Stimulated activated memory B cell treated with anti-CD40 and anti-IgM and Interleukin-4, amounts not matched to agents 10 μg/mL and 1 μg/mL and 100 μg/mL, for 72 hours (primary cell): Measurements from ENCODE around the gene CHDH.

ENCODE experiments used
- ATAC-seq: fragments of 150-1000 bp; cut with Tn5 transposase; 2 replicates; pipeline ENCODE4 v1.10.0; 2021
- H3K27ac Mint-ChIP-seq: one replicate; pipeline ENCODE4 v1.8.0; 2022; ENCODE audit warnings: mild to moderate bottlenecking, mixed read lengths
- H3K27me3 Mint-ChIP-seq: one replicate; pipeline ENCODE4 v1.8.0; 2022; ENCODE audit warnings: mixed read lengths
- H3K36me3 Mint-ChIP-seq: one replicate; pipeline ENCODE4 v1.8.0; 2022; ENCODE audit warnings: mixed read lengths
- H3K4me1 Mint-ChIP-seq: one replicate; pipeline ENCODE4 v1.8.0; 2022; ENCODE audit warnings: mixed read lengths
- H3K4me3 Mint-ChIP-seq: one replicate; pipeline ENCODE4 v1.8.0; 2022; ENCODE audit warnings: mild to moderate bottlenecking, moderate library complexity, mixed read lengths
- H3K9me3 Mint-ChIP-seq: one replicate; pipeline ENCODE4 v1.8.0; 2022; ENCODE audit warnings: mixed read lengths

Gene CHDH

DNA sequence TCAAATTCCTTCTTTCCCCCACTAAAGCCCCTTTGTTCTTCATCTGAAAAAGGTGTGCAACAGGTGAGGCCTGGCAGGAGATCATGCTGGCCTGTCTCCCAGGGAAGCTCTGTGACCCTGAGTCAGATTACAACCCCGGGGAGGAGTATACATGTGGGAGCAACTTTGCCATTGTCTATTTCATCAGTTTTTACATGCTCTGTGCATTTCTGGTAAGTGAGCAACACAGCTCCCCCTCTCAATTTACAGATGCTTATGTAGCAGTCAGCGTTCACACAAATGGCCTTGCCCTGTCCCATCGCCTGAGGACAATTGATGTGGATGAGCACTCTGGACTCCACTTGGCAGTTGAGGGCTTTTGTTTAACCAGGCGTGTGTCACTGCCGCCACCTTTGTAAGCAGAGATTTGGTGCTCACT lies 70.4 kb downstream of the CHDH start:
- no peak for ATAC-seq
- Mint-ChIP-seq H3K36me3 (peaks cover 31% of the 10 kb centered on the region), H3K4me1 (peaks cover 47% of the 10 kb centered on the region), H3K9me3 (no peaks in the 10 kb centered on the region), H3K27me3 (no peaks in the 10 kb centered on the region), H3K27ac (no peak overlapping the region), H3K4me3 (no peak overlapping the region)

DNA sequence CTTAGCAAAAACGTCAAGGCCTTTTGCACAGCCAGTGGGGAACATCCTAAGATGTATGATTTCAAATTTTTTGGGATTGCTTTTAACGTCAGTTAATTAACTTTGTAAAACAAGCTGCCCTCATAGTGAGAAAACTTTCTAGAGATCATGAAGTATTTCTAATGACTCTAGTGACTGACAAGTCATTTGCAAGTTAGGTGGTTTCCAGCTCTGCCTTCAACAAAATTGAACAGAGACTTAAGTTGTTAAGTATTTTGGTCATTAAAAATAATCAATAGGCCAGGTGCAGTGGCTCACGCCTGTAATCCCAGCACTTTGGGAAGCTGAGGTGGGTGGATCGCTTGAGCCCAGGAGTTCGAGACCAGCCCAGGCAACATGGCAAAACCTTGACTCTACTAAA lies 71.2 kb downstream of the CHDH start:
- peak overlapping the region; percentile 78 for H3K27ac Mint-ChIP-seq
- no peak overlapping the region for H3K4me3 Mint-ChIP-seq
- H3K4me1 Mint-ChIP-seq, result peaks cover 54% of the 10 kb centered on the region
- no peak for ATAC-seq
- peaks cover 36% of the 10 kb centered on the region for H3K36me3 Mint-ChIP-seq
- no peaks in the 10 kb centered on the region for H3K27me3 Mint-ChIP-seq
- H3K9me3 Mint-ChIP-seq, result no peaks in the 10 kb centered on the region

DNA sequence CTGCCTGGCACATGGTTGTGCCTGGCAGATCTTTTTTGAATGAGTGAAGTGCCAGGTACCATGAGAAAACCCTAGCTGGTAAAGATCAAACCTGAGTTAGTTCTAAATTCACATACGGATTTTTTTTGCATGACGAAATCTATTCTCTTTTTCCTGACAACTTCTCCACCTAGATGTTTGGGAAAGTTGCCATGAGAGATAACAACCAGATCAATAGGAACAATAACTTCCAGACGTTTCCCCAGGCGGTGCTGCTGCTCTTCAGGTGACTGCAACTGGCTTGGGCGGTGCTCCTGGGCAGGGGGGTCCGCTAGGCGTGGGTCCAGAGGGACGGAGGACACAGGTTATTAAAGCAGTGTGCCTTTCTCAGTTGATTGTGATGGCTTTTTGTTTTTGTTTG lies 71.8 kb downstream of the CHDH start:
- H3K4me1 Mint-ChIP-seq, result peaks cover 60% of the 10 kb centered on the region
- peak overlapping the region; percentile 78 for H3K27ac Mint-ChIP-seq
- peak overlapping the region; percentile 27 for H3K4me3 Mint-ChIP-seq
- no peak for ATAC-seq
- H3K36me3 Mint-ChIP-seq, result peaks cover 32% of the 10 kb centered on the region
- H3K9me3 Mint-ChIP-seq, result no peaks in the 10 kb centered on the region
- H3K27me3 Mint-ChIP-seq, result no peaks in the 10 kb centered on the region

DNA sequence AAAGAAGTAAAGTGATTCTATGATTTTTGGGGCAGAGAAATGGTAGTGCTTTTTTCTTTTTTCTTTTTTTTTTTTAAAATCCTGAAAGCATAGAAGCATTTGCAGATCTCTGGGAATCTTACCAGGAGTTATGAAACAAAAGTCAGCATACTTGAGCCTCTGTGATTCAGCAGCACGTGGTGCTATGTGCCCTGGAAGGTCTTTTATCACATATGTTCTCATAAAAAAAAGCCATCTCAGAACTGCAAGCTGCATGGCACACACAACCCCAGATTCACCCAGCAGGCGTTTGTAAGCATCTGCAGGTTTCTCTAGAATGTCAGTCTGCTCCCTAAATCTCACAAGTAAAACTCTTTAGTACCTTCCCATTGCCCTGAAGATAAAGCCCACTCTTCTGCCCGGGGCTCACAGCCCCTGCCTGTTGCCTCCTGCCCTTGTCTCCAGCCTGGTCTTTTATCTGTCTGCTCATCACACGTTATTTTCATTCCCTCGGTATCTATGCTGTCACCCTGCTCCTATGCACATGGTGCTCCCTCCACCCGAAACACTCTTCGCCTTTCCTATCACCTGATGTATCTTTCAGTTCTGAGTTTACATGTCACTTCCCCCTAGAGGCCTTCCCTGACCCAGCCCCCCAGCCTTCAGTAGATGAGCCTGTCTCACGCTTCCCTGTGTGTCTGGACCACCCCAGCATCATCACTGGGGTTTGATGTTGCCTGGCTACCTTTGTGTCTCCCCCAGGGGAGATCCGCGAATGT lies 72.4 kb downstream of the CHDH start:
- peak overlapping the region; percentile 27 for H3K4me3 Mint-ChIP-seq
- H3K27me3 Mint-ChIP-seq, result no peaks in the 10 kb centered on the region
- peaks cover 32% of the 10 kb centered on the region for H3K36me3 Mint-ChIP-seq
- H3K27ac Mint-ChIP-seq, result peak overlapping the region; percentile 78
- H3K9me3 Mint-ChIP-seq, result no peaks in the 10 kb centered on the region
- ATAC-seq, result peak; percentile 94
- peaks cover 67% of the 10 kb centered on the region for H3K4me1 Mint-ChIP-seq

DNA sequence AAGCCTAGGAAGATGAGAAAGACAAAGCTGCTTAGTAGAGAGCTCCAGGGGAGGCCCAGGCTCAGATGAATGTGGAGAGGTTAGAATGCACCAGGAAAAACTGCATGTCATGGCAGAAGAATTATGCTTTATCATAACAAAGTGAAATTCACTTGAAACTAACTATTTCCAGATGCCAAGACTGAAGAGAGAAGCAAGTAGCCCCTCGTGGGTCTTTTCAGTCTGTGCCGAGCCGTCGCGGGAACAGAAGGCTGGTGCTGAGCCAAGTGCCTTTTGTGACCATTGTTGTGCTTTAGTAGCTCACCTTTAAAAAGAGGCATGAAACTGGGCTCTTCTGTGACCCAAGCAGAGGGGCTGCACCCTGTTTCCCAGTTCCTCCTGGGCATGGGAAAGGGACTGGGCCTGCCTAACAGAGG lies 73.2 kb downstream of the CHDH start:
- H3K9me3 Mint-ChIP-seq, result no peaks in the 10 kb centered on the region

DNA sequence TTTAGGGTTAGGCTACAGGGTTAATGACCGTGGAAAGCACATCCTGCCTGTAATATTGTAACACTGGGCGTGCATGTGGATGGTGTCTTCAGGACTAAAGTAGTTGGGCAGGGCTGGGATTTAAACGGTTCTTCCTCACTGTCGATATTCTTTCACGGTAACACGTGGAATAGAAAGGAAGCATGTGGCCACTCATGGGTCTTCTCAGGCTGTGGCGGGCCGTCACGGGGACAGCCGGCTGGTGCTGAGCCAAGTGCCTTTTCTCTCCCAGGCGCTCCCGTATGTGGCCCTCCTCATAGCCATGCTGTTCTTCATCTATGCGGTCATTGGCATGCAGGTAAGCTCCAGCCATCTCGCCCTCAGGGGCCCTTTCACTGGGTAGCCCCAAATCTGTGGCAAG lies 73.7 kb downstream of the CHDH start:
- Mint-ChIP-seq H3K9me3 (no peaks in the 10 kb centered on the region), H3K36me3 (peaks cover 32% of the 10 kb centered on the region), H3K4me1 (peaks cover 79% of the 10 kb centered on the region), H3K4me3 (no peak overlapping the region), H3K27ac (peak overlapping the region; percentile 78), H3K27me3 (no peaks in the 10 kb centered on the region)
- no peak for ATAC-seq

More for the DNA sequence above, 73.2 kb downstream of the CHDH start:
- H3K27ac Mint-ChIP-seq, result peak overlapping the region; percentile 78
- no peak for ATAC-seq
- peaks cover 32% of the 10 kb centered on the region for H3K36me3 Mint-ChIP-seq
- H3K4me3 Mint-ChIP-seq, result no peak overlapping the region
- peaks cover 74% of the 10 kb centered on the region for H3K4me1 Mint-ChIP-seq
- H3K27me3 Mint-ChIP-seq, result no peaks in the 10 kb centered on the region

DNA sequence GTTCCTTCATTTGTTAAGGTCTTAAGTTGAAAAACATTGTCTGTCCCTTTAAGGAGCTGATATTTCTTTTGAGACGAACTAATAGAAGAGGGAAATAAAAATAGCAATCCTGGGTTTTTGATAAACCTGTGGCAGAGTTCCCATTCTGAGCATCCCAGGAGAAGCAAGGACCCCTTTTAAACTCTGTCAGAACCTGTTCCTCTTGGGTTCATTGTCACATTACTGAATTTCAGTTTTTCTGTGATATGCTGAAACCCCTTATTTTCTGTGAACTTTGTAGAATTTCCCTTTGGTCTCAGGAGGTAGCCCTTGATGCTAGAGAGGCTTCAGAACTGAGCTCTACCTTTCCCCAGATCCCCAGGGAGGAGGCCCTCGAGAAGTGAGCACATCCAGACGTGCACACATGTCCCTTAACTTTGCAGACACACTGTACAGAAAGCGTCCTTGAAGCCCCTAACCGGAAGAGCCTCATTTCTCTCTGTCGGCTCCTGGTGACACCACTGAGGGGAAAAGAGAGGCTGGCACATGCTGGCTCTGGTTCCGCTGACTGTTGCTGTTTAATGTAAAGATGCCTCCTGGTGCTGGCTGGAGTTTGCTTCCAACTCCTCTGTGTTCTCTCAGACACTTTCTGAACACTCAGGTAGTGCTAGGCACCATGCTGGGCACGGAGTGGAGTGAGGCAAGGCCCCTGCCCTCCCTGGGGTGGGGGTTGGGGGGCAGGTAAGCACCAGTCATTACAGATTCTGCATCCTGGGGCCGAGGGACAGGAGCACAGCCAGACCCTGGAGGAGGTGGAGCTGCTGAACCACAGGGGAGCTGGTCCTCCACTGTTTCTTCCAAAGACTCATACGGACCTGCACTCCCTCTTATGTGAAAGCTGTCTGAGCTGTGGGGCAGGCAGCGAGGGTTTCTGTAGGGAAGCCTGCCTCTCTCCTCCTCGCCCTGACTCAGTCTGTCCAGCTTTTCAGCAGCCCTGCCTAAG lies 77.5 kb downstream of the CHDH start:
- Mint-ChIP-seq H3K27me3 (no peaks in the 10 kb centered on the region), H3K9me3 (no peaks in the 10 kb centered on the region), H3K4me1 (peaks cover 60% of the 10 kb centered on the region), H3K4me3 (no peak overlapping the region), H3K27ac (peak overlapping the region; percentile 95), H3K36me3 (peaks cover 35% of the 10 kb centered on the region)
- ATAC-seq, result peak; percentile 85

DNA sequence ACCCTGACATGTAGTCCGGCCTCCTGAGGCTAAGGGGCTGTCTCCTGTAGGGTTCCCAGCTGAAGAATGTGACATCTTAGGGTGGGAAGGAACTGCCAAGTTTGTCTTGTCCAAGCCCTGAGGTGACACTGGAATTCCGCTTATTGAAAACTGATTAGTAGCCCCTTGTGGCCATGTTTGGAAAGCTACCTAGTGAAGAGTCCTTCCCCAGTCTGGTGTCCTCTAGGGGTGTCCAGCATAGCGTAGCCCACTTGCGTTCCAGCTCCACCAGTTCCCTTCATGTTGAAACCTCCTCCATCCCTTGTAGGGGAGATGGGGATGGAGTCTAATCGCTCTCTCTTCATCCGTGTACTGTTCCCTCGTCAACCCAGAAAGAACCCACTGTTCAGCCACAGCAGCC lies 79.5 kb downstream of the CHDH start:
- H3K4me3 Mint-ChIP-seq, result no peak overlapping the region
- H3K27me3 Mint-ChIP-seq, result no peaks in the 10 kb centered on the region
- no peak for ATAC-seq
- H3K9me3 Mint-ChIP-seq, result no peaks in the 10 kb centered on the region
- peak overlapping the region; percentile 95 for H3K27ac Mint-ChIP-seq
- peaks cover 39% of the 10 kb centered on the region for H3K4me1 Mint-ChIP-seq
- peaks cover 25% of the 10 kb centered on the region for H3K36me3 Mint-ChIP-seq

DNA sequence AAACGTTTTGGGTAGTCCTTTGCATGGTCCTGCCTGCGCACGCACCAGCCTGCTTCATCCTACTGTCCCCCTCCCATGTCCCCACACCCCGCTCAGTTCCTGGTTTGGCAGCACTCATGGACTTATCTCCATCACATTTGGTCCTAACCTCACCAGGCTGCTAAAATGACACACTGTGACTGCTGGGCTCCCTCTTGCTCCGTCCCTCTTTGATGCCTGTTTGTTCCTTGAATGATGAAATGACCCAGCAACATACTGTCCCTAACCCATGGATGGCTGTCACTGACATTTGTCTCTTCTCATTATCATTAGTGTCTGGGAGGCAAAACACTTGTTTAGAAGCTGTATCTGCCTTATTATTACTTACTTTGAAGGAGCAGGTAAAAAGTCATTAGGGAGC lies 80.5 kb downstream of the CHDH start:
- ATAC-seq, result no peak
- H3K27ac Mint-ChIP-seq, result peak overlapping the region; percentile 95
- H3K36me3 Mint-ChIP-seq, result peaks cover 23% of the 10 kb centered on the region
- H3K9me3 Mint-ChIP-seq, result no peaks in the 10 kb centered on the region
- H3K4me3 Mint-ChIP-seq, result no peak overlapping the region
- no peaks in the 10 kb centered on the region for H3K27me3 Mint-ChIP-seq
- peaks cover 34% of the 10 kb centered on the region for H3K4me1 Mint-ChIP-seq

DNA sequence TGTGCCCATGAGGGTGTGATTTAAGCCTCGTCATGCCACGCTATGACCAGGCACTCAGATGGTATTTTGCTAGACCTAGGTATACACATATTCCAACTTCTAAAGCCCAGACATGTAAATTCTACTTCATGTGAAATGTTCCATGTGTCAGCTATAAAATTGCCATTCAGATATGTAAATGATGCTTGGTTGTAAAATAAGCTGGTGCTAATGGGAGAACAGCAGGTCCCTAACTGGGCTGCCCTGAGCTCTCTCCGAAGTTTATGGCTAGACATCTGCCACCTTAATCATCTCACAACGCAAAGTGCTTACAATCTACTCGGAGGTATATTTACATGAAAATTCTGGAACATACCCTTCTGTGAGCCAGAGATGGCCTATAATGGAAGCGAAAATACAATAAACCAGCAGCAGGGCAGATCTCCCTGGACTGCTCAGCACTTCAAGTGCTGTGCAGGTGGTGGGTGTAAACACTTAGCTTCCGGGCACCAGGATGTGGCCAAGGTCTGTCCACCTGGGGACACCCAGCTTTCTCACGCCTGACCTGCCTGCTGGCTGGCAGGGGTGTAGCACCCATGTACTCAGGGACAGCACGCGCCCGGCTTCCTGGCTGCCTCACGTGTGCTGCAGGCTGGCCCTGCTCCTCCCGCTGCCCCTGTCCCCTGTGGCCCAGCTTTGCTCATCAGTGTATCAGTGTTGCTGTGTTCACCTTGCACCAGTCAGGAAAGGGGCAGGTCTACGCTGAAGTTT lies 82.0 kb downstream of the CHDH start:
- Mint-ChIP-seq H3K36me3 (peaks cover 15% of the 10 kb centered on the region), H3K27ac (no peak overlapping the region), H3K4me3 (no peak overlapping the region), H3K27me3 (no peaks in the 10 kb centered on the region), H3K4me1 (peaks cover 18% of the 10 kb centered on the region), H3K9me3 (no peaks in the 10 kb centered on the region)
- no peak for ATAC-seq

DNA sequence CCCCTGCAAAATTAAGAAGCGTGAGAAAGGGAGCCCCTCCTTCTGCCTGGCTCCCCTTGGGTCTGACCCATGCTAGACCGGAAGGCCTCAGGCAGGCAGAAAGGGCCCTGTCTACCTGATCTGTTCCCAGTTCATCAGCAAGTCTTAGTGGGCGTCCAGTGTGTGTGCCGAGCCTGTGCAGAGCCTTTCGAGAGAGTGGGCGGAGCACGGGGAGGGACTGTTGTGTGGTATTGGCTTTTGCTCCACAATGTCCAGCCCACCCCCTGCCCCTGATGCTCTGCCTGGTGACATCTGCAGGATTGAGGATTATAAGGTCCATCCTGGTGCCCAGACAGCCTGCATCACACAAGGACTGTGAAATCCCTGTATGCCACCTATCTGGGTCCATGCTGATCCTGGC lies 82.9 kb downstream of the CHDH start:
- H3K4me1 Mint-ChIP-seq, result peaks cover 10% of the 10 kb centered on the region
- H3K27ac Mint-ChIP-seq, result no peak overlapping the region

More for the DNA sequence above, 82.9 kb downstream of the CHDH start:
- Mint-ChIP-seq H3K27me3 (no peaks in the 10 kb centered on the region), H3K4me3 (no peak overlapping the region), H3K36me3 (peaks cover 21% of the 10 kb centered on the region), H3K9me3 (no peaks in the 10 kb centered on the region)
- ATAC-seq, result no peak
